ENCODE results near the gene CCDC80.

Gene CCDC80

GRCh38 chr3:112640930-112641801 lies at the start of gene CCDC80:
Gene CCDC80 (minus strand): TSS chr3:112641143. CDS start chr3:112639905, 1,238 bp downstream.
- intact Hi-C loops (cut with DNase I), result loop anchor here (5.0 kb wide), 1 partner anchor 336 kb away; the partner anchor contains the start of gene CD200R1
- DNase-seq, result no peak

- intact Hi-C loops (cut with DNase I), result no loop called here
These were observed 49.0 kb upstream of the CCDC80 start for GRCh38 chr3:112689989-112690388.

GRCh38 chr3:112689385-112689784 lies 48.4 kb upstream of the CCDC80 start:
- no peak for DNase-seq
- intact Hi-C loops (cut with DNase I), result no loop called here

More at GRCh38 chr3:112689989-112690388, 49.0 kb upstream of the CCDC80 start:
- no peak for DNase-seq

GRCh38 chr3:112688819-112689218 lies 47.9 kb upstream of the CCDC80 start:
- intact Hi-C loops (cut with DNase I), result no loop called here
- DNase-seq, result no peak

- DNase-seq, result no peak
- intact Hi-C loops (cut with DNase I), result no loop called here
These were observed 47.3 kb upstream of the CCDC80 start for GRCh38 chr3:112688085-112688769.

GRCh38 chr3:112687616-112688015 lies 46.7 kb upstream of the CCDC80 start:
- intact Hi-C loops (cut with DNase I), result no loop called here
- DNase-seq, result no peak

- intact Hi-C loops (cut with DNase I), result no loop called here
- no peak for DNase-seq
These were observed 46.3 kb upstream of the CCDC80 start for GRCh38 chr3:112687211-112687610.

GRCh38 chr3:112685956-112686799 lies 45.2 kb upstream of the CCDC80 start:
- DNase-seq, result no peak
- intact Hi-C loops (cut with DNase I), result no loop called here

GRCh38 chr3:112685420-112685819 lies 44.5 kb upstream of the CCDC80 start:
- DNase-seq, result no peak
- intact Hi-C loops (cut with DNase I), result no loop called here

- intact Hi-C loops (cut with DNase I), result no loop called here
- DNase-seq, result no peak
These were observed 41.4 kb upstream of the CCDC80 start for GRCh38 chr3:112682361-112682760.

- intact Hi-C loops (cut with DNase I), result no loop called here
- DNase-seq, result no peak
These were observed 40.9 kb upstream of the CCDC80 start for GRCh38 chr3:112681822-112682325.

- intact Hi-C loops (cut with DNase I), result no loop called here
- DNase-seq, result peak; percentile 38 to 94 (median 74)
These were observed 35.8 kb upstream of the CCDC80 start for GRCh38 chr3:112676659-112677234.

- no peak for DNase-seq
- intact Hi-C loops (cut with DNase I), result no loop called here
These were observed 35.1 kb upstream of the CCDC80 start for GRCh38 chr3:112675943-112676535.

- intact Hi-C loops (cut with DNase I), result no loop called here
- no peak for DNase-seq
These were observed 34.4 kb upstream of the CCDC80 start for GRCh38 chr3:112675349-112675748.

GRCh38 chr3:112672716-112673541 lies 32.0 kb upstream of the CCDC80 start:
- no peak for DNase-seq
- intact Hi-C loops (cut with DNase I), result no loop called here

- no peak for DNase-seq
- intact Hi-C loops (cut with DNase I), result no loop called here
These were observed 31.2 kb upstream of the CCDC80 start for GRCh38 chr3:112671930-112672715.

GRCh38 chr3:112670824-112671223 lies 29.9 kb upstream of the CCDC80 start:
- no peak for DNase-seq
- intact Hi-C loops (cut with DNase I), result no loop called here

All from head of caudate nucleus (tissue), 42 donors.